Loucy (cell line): ENCODE measurements around the gene CD37.

Experiments
- H2AFZ ChIP-seq: fragments of 200-600 bp; sonication (generic); 2 replicates; pipeline ENCODE4 v1.6.0; 2016; ENCODE audit warnings: antibody characterized with exemption, mild to moderate bottlenecking, low read length, moderate library complexity
- H3F3A ChIP-seq: fragments of 200-600 bp; 2 replicates; pipeline ENCODE4 v1.6.0; 2016; ENCODE audit warnings: antibody characterized with exemption, low read depth, mild to moderate bottlenecking
- H3K27me3 ChIP-seq: fragments of 200-600 bp; sonication (generic); 2 replicates; pipeline ENCODE4 v1.6.1; 2014; ENCODE audit warnings: low read length, mild to moderate bottlenecking; ENCODE audit not compliant: insufficient read depth, poor library complexity, severe bottlenecking
- H3K36me3 ChIP-seq: fragments of 200-600 bp; sonication (generic); 2 replicates; pipeline ENCODE4 v1.6.1; 2016; ENCODE audit warnings: low read length; ENCODE audit not compliant: insufficient read depth
- H3K4me1 ChIP-seq: fragments of 200-600 bp; sonication (generic); 2 replicates; pipeline ENCODE4 v1.5.1; 2014; ENCODE audit warnings: low read length, mild to moderate bottlenecking; ENCODE audit not compliant: insufficient read depth, poor library complexity, severe bottlenecking
- H3K4me2 ChIP-seq: fragments of 200-600 bp; sonication (generic); 2 replicates; pipeline ENCODE4 v1.6.0; 2014; ENCODE audit warnings: antibody characterized with exemption, low read length, low read depth, mild to moderate bottlenecking; ENCODE audit not compliant: poor library complexity, severe bottlenecking
- H3K4me3 ChIP-seq: fragments of 200-600 bp; sonication (generic); 2 replicates; pipeline ENCODE4 v1.5.1; 2014; ENCODE audit warnings: low read length, mild to moderate bottlenecking, mixed read lengths; ENCODE audit not compliant: poor library complexity, severe bottlenecking
- H3K79me2 ChIP-seq: fragments of 200-600 bp; sonication (generic); 2 replicates; pipeline ENCODE4 v1.6.1; 2014; ENCODE audit warnings: low read length; ENCODE audit not compliant: insufficient read depth
- H3K9ac ChIP-seq: fragments of 200-600 bp; sonication (generic); 2 replicates; pipeline ENCODE4 v1.6.0; 2014; ENCODE audit warnings: mild to moderate bottlenecking, low read depth, low read length, moderate library complexity; ENCODE audit not compliant: poor library complexity, severe bottlenecking
- H3K9me2 ChIP-seq: fragments of 200-600 bp; sonication (generic); replicated peaks from 2 replicates; pipeline ENCODE4 v1.6.1; 2016; ENCODE audit warnings: low read depth, low read length, mixed read lengths
- H3K9me3 ChIP-seq: fragments of 200-600 bp; sonication (generic); 2 replicates; pipeline ENCODE4 v1.6.1; 2014; ENCODE audit warnings: mild to moderate bottlenecking, antibody characterized with exemption, low read length, low read depth; ENCODE audit not compliant: insufficient read depth
- H4K20me1 ChIP-seq: fragments of 200-600 bp; sonication (generic); 2 replicates; pipeline ENCODE4 v1.6.0; 2014; ENCODE audit warnings: antibody characterized with exemption, low read length, mild to moderate bottlenecking; ENCODE audit not compliant: insufficient read depth, poor library complexity, severe bottlenecking
- CTCF ChIP-seq: fragments of 200-600 bp; sonication (generic); conservative IDR thresholded peaks from 2 replicates; pipeline ENCODE4 v1.5.1; 2014; ENCODE audit warnings: mild to moderate bottlenecking, antibody characterized with exemption, low read length
- EZH2phosphoT487 ChIP-seq: fragments of 200-600 bp; IDR thresholded peaks from 2 replicates; pipeline ENCODE4 v1.6.1; 2018; ENCODE audit warnings: antibody characterized with exemption, mild to moderate bottlenecking, moderate library complexity, borderline replicate concordance

CD37 gene

GRCh38 chr19:49364083-49364737 lies 29.0 kb downstream of the CD37 start:
- Histone ChIP-seq H2AFZ (no peak overlapping the region), H3F3A (no peaks in the 10 kb centered on the region), H3K4me2 (no peak overlapping the region), H3K4me3 (no peak overlapping the region), H3K9me2 (no peaks in the 10 kb centered on the region), H4K20me1 (no peaks in the 10 kb centered on the region), H3K9me3 (peaks cover 3% of the 10 kb centered on the region; the same call in 1 of the 2 replicates), H3K36me3 (no peaks in the 10 kb centered on the region), H3K9ac (no peak overlapping the region), H3K4me1 (no peaks in the 10 kb centered on the region), H3K79me2 (no peaks in the 10 kb centered on the region), H3K27me3 (no peaks in the 10 kb centered on the region)
- TF ChIP-seq EZH2phosphoT487 (no peak), CTCF (no peak)

GRCh38 chr19:49366110-49366509 lies 30.9 kb downstream of the CD37 start:
- Histone ChIP-seq H3K27me3 (no peaks in the 10 kb centered on the region), H2AFZ (no peak overlapping the region), H3K9ac (no peak overlapping the region), H3K79me2 (no peaks in the 10 kb centered on the region), H3K9me3 (peaks cover 3% of the 10 kb centered on the region; the same call in 1 of the 2 replicates), H3K9me2 (no peaks in the 10 kb centered on the region), H3K4me3 (no peak overlapping the region), H3K36me3 (no peaks in the 10 kb centered on the region), H3K4me1 (no peaks in the 10 kb centered on the region), H3F3A (no peaks in the 10 kb centered on the region), H3K4me2 (no peak overlapping the region), H4K20me1 (no peaks in the 10 kb centered on the region)
- TF ChIP-seq CTCF = no peak
- TF ChIP-seq EZH2phosphoT487 = no peak

DNA sequence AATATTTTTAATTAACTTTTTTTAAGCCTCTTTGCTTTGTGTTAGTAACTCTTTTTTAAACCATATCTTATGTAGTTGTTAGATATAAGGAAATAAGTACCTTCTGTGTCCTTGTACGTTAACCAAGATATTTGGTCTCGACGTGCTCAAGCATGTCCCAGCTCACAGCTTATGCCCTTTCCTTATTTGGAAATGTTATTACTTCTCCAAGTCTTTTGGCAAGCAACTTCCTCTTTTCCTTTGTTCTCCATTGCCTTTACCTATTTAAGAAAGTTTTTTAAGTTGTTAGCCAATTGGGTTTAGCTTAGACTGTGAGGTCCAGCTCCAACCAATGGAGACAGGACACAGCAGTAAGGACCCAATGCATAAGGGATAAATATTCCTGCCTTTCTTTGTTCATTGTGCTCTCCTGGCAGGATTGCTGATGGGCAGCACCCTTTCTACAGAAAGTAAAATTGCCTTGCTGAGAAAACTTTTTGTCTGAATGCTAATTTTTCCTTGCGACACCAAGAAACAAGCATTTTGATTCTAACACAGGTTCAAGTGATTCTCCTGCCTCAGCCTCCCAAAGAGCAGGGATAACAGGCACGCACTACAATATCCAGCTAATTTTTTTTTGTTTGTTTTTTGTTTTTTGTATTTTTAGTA lies 33.6 kb downstream of the CD37 start:
- H3K9me2 ChIP-seq = no peaks in the 10 kb centered on the region
- H4K20me1 ChIP-seq = no peaks in the 10 kb centered on the region
- no peaks in the 10 kb centered on the region for H3K27me3 ChIP-seq
- H3F3A ChIP-seq = no peaks in the 10 kb centered on the region
- no peak overlapping the region for H3K4me2 ChIP-seq
- no peak overlapping the region for H2AFZ ChIP-seq
- H3K9ac ChIP-seq = no peak overlapping the region
- peaks cover 3% of the 10 kb centered on the region; the same call in 1 of the 2 replicates for H3K9me3 ChIP-seq
- H3K79me2 ChIP-seq = no peaks in the 10 kb centered on the region
- TF ChIP-seq CTCF (no peak), EZH2phosphoT487 (no peak)
- H3K36me3 ChIP-seq = no peaks in the 10 kb centered on the region
- H3K4me3 ChIP-seq = no peak overlapping the region
- no peaks in the 10 kb centered on the region for H3K4me1 ChIP-seq
